ENCODE results near the gene KIRREL3.

Gene KIRREL3

DNA sequence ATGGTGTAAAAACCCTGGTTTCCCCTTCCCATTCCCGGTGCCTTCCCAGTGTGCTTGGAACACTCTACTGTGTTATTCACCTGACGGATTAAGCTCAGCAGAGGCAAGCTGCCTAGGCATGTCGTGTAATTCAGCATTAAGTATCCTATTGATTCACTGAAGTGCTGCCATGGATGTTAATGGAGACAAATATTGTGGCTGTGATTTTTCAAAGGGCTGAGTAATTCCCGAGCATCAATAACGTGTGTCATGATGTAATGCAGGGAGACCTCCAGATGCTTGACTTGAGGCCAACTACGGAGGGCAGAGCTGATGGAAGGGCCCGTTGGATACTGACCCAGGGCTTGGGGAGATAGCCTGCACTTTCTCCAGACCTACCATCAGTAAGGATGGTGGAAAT lies 376.1 kb downstream of the KIRREL3 start:
- DNase-seq, result no peak

DNA sequence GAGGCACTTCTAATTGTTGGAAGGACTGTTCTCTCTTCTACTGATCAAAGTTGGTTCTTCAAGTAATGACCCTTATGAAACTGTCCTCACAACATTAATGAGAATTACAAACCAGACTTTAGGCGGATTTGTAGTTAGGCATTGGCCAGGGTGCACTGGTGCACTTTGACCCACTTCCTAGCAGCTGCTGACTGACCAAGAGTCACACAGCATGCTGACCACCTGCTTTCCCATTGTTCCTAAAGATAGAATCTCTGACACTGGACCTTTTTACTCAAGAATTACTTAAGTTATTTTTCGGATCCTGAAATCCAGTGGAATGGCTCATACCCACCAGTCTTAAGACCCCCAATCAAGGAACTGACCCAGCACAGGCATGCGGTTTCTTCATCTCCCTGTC lies 381.1 kb downstream of the KIRREL3 start:
- no peak for DNase-seq

DNA sequence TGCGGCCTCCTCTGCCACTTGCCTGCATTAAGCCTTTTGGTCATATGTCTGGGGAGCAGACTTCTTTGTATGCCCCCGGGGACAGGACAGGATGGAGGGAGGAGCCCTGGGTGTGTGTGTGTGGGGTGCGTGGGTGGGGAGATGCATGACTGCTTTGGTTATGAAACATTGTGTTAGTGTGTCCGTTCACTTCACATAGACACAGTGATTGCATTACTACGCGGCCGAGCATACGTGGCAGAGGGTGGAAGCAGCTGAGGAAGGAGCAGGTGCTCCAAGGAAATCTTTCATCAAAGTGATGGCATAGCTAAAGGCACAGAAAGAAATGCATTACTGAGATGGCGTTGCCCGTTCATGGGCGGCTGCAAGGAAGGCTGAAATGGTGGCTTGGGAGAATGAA lies 384.7 kb downstream of the KIRREL3 start:
- DNase-seq, result no peak

DNA sequence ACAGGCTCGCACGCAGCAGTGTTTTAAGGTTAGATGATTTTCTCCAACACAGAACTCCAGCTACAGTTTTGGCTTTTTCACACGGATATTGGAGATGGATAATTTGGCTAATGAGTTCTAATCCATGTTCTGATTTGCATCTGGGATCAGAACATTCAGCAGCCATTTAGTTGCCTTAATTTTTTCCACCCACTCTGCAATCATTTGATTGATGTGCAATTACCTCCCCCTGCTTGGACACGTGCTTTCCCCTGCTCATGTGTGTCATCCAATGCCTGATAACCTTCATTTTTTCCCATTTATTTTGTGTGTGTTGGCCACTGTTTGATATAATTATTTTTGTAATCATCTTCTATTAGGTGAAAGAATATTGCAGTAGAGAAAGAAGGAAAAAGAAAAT lies 387.3 kb downstream of the KIRREL3 start:
- no peak for DNase-seq

DNA sequence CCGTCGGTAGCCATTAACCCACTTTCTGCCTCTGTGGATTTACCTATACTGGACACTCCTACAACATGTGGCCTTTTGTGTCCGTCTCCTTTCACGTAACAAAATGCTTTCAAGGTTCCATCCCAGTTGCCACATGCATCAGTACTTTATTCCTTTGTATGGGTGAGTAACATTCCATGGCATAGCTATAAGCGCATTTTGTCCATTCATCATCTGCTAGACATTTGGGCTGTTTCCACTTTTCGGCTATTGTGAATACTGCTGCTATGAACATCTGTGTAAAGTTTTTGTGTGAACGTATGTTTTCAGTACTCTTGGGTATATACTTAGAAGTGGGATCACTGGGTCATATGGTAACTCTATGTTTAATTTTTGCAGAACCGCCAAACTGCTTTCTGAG lies 387.9 kb downstream of the KIRREL3 start:
- DNase-seq, result no peak

DNA sequence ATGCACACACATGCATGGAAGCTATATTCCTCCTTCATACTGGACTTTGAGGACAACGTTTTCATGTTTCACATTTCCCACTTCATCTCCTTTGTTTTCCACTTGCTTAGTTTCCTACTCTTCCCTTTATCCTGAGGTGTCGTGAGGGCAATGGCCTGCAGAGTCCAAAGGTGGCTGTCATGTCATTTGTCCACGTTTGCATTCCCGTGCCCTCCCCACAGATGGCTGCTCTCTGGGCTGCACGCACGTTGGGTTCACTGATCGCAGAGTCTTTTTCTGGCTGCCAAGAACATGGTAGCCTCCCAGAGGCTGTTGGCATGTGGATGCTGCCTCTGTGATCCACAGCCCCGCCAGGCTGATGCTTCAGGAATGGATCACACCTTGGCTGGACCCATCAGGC lies 389.1 kb downstream of the KIRREL3 start:
- DNase-seq, result no peak

DNA sequence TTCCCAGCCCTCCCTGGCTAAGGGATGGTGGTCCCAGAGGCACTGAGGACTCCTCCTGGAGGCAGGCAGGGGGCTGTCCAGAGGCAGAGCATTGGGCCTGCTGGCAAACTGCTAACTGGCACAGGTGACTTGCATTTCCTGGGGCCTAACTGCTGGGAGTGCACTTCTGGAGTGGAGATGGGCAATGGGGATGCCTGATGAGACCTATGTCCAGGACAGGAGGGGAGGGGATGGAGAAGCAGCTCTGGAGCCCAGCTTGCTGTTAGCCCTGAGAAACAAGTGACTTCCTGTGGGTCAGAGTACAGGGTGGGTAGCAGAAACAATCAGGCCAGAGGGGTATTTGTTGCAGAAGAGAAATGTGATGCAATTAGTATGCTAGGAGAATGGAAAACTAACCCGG lies 391.9 kb downstream of the KIRREL3 start:
- no peak for DNase-seq

DNA sequence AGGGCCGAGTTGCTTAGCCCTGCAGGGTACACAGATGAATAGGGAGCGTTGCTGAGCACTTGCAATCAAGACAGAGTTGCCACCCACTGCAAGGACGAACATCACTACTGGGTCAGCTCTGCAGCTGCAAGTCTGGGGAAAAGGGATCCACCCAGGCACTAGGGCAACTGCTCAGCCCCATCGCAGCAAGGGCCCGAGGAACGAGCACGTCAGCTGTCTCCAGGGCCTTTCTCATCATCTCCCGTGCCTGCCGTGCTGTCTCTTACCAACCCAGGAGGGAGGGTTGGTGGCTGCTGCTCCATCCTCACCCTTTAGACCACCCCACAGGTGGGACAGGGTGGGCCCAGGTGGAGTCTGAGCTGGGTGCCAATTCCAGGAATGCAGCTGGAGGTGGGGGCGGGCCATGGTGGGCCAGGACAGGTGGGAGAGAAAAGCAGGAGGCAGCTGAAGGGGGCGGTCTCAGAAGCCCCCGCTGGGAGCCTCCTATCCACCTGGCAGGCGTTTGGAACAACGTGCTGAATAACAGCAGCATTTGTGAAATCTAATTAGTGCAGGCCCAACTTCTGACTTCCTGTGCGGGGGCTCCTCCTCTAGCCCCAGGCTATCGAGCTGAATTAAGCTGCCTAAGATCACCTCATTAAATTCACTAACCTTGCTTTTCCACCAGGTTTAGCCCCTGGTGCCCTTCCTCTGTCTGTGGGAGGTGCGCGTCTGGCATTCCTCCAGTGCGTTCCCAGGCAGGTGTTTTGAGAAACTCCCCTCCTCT lies 392.6 kb downstream of the KIRREL3 start:
- DNase-seq, result peak; percentile 44

DNA sequence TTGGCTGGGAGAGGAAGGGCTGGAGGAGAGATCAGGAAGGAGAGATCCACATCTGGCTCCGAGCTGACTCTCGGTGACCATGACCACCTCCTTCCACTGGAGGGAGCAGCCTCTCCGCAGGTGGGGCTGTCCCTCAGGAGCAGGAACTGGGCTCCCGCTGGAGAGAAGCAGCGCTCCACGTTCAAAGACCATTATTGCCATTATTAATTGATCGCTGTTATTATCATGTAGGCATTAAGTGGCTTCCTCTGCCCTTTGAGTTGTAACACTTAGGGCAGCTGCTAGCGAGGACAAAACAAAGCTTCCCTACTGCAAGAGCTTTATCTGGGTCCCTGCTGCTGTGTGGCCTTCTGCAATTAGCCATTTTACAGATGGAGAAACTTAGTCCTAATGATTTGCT lies 393.2 kb downstream of the KIRREL3 start:
- peak; percentile 23 for DNase-seq

DNA sequence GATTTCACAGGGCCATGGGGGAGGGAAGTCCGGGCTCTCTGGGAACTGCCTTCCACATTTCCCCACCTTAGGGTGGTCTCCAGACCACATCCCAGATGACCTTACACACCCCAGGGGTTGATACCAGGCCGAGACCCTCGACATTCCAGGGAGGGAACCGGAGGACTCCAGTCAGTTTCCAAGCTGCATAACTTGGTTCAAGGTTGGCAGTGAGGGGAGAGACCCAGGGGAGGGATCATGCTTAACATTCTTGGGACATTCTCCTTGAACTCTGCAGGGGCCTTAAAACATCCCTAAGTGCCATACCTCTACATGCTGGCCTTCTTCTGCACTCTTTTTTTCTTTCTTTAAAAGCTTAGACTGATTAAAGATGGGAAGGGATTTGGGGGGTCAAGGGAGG lies 394.1 kb downstream of the KIRREL3 start:
- DNase-seq, result no peak

DNA sequence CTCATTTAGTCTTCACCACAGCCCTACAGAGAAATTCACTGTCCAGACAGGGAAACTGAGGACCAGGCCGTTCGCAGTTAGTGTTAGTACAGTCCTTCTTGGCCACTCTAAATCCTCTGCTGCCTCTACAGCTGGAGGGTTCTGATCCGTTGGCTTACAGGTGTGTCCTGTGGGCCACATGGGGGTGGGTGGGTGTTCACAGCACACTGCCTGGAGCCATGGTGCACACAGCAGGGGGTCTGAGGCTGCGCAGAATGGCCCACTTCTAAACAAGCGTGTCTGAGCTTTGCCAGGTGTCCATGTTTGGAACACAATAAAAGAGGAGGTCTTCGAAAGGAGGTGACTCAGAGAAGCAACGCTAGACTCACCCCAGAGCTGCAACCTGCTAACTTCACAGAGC lies 396.1 kb downstream of the KIRREL3 start:
- DNase-seq, result no peak

DNA sequence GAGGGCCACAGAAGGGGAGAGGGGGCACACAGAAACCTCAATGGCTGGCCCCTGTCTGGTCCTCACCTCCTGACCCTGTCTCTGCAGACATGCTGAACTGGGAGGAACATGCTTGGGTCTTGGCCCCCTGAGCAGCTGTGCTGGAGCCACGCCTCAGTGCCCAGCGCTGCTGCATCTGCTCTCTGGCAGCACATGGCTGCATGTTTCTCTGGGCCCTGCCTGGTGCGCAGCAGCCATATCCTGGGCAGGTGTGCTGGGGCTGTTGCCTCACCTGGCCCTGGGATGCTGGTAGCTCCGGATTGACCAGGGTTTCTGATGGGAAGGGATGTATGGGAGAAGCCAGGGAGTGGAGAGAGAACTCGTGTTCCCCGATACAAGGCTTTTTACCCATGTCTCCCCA lies 397.1 kb downstream of the KIRREL3 start:
- DNase-seq, result peak; percentile 19

DNA sequence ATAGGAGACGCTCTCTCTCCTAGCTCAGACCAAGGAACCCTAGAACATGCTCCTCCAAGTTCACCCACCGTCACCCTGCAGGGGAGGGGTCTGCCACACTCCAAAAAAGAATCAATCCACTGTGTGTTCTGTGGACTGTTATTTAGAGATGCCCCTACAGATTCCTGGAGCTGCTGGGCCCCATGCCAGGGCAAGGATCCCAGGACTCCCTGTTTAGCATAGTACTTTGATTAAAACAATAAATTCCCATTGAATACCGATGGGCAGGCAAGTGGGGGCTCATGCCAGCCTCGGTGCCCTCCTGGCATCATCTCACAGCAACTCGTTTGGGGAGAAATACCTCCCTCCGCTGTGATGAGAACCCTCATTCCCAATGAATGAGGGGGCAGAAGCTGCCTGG lies 397.6 kb downstream of the KIRREL3 start:
- no peak for DNase-seq

DNA sequence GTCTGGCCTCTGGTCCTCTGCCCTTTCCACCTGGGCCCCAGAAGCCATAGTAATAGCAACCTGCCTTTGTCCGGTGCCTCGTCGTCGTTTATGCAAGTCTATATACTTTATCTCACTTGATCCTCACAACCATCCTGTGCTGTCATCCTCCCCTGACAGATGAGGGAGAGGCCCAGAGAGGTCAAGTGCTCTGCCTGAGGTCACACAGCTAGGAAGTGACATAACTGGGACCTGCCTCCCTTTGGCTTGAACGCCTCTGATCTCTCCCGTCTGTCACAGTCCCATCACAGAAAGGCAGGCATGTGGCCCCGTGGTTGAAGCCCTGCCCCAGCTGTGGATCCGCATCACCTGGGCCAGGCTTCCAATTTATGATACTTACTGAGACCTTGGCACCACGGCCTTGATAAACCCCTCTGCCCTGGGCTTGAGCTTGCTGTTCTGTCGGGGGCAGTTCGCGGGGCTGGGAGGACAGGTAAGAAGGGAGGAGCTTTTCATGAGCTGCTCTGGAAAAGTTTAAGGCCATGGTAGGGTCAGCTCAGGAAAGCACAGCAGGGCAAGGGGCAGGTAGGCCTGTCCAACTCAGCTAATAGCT lies 398.1 kb downstream of the KIRREL3 start:
- no peak for DNase-seq

DNA sequence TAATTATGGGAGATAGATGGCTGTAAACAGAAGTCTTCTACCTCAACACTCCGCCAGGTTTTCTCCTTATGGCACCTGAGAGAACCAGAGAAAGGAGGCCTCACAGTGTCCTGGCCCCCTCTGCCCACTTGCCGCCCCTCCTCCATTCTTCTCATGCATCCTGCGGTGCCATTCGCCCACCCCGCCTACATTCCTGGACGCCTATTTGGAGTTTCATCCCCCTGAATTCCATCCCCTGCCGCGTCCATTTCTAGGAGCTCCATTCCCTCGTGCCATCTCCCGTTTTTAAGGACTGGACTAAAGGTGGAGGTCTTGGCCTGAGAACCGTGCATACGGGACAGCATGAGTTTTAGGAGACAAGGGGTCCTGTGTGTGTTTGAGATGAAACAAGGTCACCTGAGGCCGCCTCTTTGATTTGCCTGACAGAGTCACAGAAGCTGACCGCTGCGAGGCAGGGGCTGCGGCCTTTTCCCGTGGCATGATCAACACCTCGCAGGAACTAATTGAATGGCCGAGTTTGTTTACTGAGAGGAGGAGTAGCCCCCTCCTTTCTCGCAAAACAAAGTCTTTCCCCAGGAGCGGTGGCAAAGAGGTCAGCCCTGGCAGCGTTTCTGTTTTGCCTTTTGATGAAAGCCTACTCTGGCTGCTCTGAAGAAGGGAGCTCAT lies 398.9 kb downstream of the KIRREL3 start:
- DNase-seq, result no peak

DNA sequence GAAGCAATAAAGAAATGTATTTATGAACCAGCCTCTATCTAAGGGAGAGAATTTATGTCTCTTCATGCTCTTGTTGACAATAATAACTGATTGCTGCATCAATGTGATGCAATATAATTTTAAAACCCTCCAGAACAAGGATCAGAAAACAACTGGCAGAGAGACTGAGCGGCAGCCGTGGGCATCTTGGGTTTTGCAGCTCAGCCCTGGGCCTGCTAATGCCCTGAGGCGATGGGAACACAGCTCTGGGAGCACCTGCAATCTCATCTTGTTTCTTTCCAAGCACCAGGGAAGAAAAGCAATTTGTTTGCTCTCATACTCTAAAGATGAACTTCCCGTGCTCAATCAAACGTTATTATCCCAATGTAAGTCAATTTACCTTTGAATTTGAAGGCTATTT lies 399.4 kb downstream of the KIRREL3 start:
- no peak for DNase-seq

DNA sequence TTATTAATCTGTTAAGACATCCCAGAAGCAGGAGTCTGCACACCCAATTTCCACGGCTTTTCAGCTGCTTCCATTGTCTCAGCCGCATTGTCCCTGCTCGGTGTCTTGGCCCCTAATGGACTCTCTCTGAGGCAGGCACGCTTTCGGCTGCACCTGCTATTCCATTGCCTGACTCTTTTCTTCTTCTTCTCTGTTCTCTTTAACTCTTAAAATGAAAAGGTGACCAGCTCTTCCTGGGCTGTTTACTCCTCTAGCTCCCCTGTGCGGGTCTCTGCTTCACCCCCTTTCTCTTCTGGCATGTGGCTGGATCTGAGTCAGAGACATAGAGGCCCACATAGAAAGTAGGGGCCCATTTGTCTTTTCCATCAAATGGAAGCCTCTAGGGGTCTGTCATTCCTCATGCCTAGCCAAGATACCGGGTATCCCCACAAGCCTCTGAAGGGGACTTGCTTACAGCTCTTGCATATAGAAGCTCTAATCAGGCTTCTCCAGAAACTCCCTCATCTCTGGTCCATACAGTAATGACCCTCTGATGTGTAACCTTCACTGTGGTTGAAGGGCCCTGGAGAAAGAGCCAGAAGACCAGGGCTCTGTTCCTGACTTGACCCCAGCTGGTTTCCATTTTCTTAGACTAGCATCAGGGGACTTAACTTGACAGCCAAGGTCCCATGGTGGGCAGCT lies 401.2 kb downstream of the KIRREL3 start:
- DNase-seq, result no peak

DNA sequence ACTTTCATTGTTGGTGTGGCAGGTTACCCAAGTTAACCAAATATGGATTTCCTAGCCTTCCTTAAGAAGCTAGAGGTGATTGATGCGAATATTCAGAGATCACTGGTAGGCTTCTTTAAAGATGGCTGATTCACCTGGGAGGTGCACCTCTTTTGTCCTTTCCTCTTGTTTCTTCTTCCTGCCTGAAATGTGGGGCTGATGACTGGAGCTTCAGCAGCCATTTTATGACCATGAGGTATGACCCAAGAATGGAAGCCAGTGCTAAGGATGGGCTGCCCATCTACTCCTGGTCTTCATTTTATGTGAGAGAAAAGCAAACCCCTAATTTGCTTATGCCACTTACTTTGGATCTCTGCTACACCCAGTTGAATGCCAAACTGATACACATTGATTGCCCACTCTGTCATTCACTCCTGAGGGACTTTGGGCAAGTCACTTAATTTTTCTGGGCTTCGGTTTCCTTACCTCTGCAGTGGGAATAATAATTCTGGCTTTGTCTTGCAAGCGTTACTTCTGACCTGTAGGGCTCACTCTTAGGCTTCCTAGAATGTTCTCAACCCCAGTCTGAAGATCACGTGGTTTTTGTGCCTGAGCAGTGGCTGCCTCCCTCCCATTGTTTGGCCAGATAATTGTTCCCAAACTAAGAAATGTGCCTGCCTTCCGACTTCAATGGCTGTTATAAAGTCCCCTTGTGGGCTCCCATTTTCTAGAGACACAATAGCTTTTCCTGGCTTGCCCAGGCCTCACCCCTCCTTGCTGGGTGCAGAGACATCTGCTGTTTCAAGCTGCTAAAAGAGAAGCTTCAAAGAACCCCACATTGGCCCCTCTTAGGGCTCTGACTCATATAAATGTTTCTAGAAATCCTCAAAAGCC lies 402.0 kb downstream of the KIRREL3 start:
- DNase-seq, result no peak

DNA sequence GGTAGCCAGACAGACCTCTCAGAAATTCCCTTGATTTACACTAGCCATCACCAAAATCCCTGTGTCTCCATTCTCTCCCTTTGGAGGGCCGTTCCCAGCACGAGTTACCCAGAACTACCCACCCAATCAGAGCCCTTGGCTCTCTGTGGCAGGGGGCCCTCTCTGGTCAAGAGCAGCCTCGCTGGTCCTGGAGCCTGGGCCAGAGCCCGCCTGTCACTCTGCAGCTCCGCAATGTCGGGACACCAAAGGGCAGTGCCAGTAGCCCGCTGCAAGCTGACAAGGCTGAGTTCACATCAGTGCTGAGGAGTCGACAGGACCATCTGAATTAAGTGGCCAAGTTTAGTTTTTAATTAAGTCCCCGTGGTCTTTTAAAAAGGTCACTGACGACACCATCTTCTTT lies 403.5 kb downstream of the KIRREL3 start:
- no peak for DNase-seq

DNA sequence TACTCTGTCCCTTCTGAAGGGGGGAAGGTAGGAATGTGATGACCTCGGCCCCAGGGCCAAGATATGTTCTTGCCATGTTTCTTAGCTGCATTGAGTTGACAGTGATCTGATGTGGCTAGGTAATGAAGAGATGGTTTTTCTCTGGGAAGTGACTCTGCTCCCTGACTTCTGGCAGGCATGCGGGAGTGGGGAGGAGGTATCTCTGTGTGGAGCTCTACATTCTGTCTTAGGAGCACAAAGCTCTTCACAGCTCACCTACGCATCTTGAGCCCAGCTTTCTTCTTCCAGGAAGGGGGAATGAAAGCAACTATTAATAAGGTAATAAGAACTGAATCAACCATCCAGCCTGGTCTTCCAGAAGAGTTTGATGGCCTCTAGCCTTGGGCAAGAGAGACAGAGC lies 404.1 kb downstream of the KIRREL3 start:
- no peak for DNase-seq

DNA sequence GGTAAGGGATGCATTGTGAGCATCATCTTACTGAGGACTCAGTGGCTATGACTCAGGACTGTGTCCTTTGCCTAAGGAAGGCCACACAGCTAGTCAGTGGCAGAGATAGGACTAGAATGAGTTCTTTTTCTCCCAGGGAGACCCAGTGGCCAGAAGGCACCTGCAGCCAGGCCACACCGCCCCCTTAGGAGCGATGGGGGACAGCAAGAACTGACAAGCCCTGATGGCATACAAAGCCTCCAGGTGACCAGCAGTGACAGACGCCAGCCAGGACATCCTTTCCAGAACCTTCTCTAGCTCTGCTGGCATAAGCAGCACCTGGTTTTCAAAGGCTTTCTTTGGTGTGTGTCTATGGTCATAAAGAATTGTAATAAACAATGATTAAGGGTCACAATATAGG lies 405.0 kb downstream of the KIRREL3 start:
- no peak for DNase-seq

DNA sequence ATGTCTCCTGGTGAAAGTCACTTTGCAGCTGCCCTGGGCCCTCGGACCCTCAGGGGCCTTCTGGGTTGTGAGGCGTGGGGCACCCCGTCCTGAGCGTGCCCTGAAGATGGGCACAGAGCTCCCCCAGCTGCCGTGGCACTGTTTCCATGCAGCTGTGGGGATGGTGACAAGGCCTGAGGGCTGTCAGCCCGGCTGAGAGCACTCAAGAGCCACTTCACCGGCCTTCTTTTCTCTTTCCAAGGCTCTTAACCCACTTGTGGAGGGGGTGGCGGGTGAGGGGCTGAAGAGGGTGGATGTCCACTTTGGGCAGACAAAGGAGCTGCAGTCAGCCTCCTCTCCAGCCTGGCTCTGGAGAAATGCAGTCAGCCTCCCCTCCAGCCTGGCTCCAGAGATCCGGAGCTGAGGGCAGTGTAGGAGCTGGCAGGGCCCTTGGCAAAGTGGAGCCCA lies 405.6 kb downstream of the KIRREL3 start:
- DNase-seq, result no peak
